GM12878 (cell line): ENCODE measurements around the gene PCSK6. TPM values are rescaled to one million over a fixed set of nuclear protein-coding genes. Genes with fewer than 3 reads are reported as not detected.
A peak's percentile ranks its signal among the peaks of the same experiment; 100 is the strongest.

ENCODE experiments used
- BCL11A ChIP-seq: IDR thresholded peaks from 2 replicates; pipeline ENCODE4 v1.6.1; 2011; ENCODE audit warnings: low read depth, low read length
- ESRRA ChIP-seq: IDR thresholded peaks from 2 replicates; pipeline ENCODE4 v1.6.1; 2012; ENCODE audit warnings: mild to moderate bottlenecking, low read length, improper control_type of control experiment
- IKZF2 ChIP-seq, 2 experiments: fragments of 450-650 bp; IDR thresholded peaks; 2 replicates each; pipeline ENCODE4 v1.6.1; 2017; ENCODE audit warnings: mild to moderate bottlenecking in 2 of 2, moderate library complexity in 2 of 2
- MEF2B ChIP-seq: fragments of 450-650 bp; IDR thresholded peaks from 2 replicates; pipeline ENCODE4 v1.6.1; 2018; ENCODE audit warnings: mild to moderate bottlenecking, moderate library complexity; ENCODE audit not compliant: partially characterized antibody, poor library complexity, severe bottlenecking
- MXI1 ChIP-seq: fragments of 150-350 bp; IDR thresholded peaks from 2 replicates; pipeline ENCODE4 v1.6.1; 2011; ENCODE audit warnings: low read depth, mild to moderate bottlenecking, inconsistent platforms, low read length, improper control_type of control experiment
- NRF1 ChIP-seq: conservative IDR thresholded peaks from 2 replicates; pipeline ENCODE4 v1.6.1; 2011; ENCODE audit warnings: mild to moderate bottlenecking, low read depth, low read length, improper control_type of control experiment
- POLR2A ChIP-seq: IDR thresholded peaks from 2 replicates; pipeline ENCODE4 v1.6.1; 2011; ENCODE audit warnings: low read depth, mild to moderate bottlenecking, low read length
- SIN3A ChIP-seq: IDR thresholded peaks from 2 replicates; pipeline ENCODE4 v1.6.1; 2012; ENCODE audit warnings: low read depth, low read length, improper control_type of control experiment
- SIX5 ChIP-seq: IDR thresholded peaks from 2 replicates; pipeline ENCODE4 v1.6.1; 2011; ENCODE audit warnings: mild to moderate bottlenecking, low read depth, low read length, moderate library complexity; ENCODE audit not compliant: severe bottlenecking
- SRF ChIP-seq, 2 experiments: IDR thresholded peaks; 2 replicates each; pipeline ENCODE4 v1.6.1; 2011; ENCODE audit warnings: low read depth in 2 of 2, low read length in 2 of 2, mild to moderate bottlenecking in 1 of 2, moderate library complexity in 1 of 2
- SUPT20H ChIP-seq: IDR thresholded peaks from 2 replicates; pipeline ENCODE4 v1.6.1; 2011; ENCODE audit warnings: low read depth, mild to moderate bottlenecking, low read length, moderate library complexity, borderline replicate concordance; ENCODE audit not compliant: control insufficient read depth
- TBL1XR1 ChIP-seq: IDR thresholded peaks from 2 replicates; pipeline ENCODE4 v1.6.1; 2012; ENCODE audit warnings: low read depth, low read length, improper control_type of control experiment
- YBX1 ChIP-seq: fragments of 450-650 bp; IDR thresholded peaks from 2 replicates; pipeline ENCODE4 v1.6.1; 2016; ENCODE audit warnings: antibody characterized with exemption
- ZNF24 ChIP-seq: fragments of 450-650 bp; IDR thresholded peaks from 2 replicates; pipeline ENCODE4 v1.6.1; 2017; ENCODE audit warnings: antibody characterized with exemption, mild to moderate bottlenecking
- polyA plus RNA-seq, 11 experiments: library from polyadenylated mRNA; depleted of rRNA in 4 of 11; unstranded in 6 of 11; stranded (reverse) in 5 of 11; fragments of >200 nt; fragmentation: Nextera tagmentation in 4 of 11; fragmentation: Illumina TruSeq in 1 of 11; extraction: Ambion mirVana in 4 of 11; extraction: Trizol in 1 of 11; gene quantifications; 1 replicate in 1 of 11; 2 replicates in 10 of 11; pipeline versions ENCODE4 v1.2.1 to v1.2.3, GENCODE V29; 2011 to 2016; ENCODE audit warnings: inconsistent platforms in 2 of 11, missing spikeins in 2 of 11, low read depth in 1 of 11
- total RNA-seq, 4 experiments: library from RNA; depleted of rRNA in 3 of 4; stranded (reverse); fragments of >200 nt in 3 of 4; fragmentation: Illumina TruSeq in 1 of 4; extraction: Trizol in 1 of 4; gene quantifications; 2 replicates each; pipeline versions ENCODE4 v1.2.1 to v1.2.3, GENCODE V29; 2013 to 2021
- TF ChIP-seq, protein P1 (sequence below): IDR thresholded peaks from 2 replicates; pipeline ENCODE4 v1.6.1; 2012; ENCODE audit warnings: low read depth, low read length, improper control_type of control experiment
- TF ChIP-seq, protein P2 (sequence below): IDR thresholded peaks from 2 replicates; pipeline ENCODE4 v1.6.1; 2012; ENCODE audit warnings: low read depth, low read length, improper control_type of control experiment
- TF ChIP-seq, protein P3 (sequence below): fragments of 450-650 bp; IDR thresholded peaks from 2 replicates; pipeline ENCODE4 v1.6.1; 2016; ENCODE audit warnings: mild to moderate bottlenecking
- TF ChIP-seq, protein P4 (sequence below): IDR thresholded peaks from 2 replicates; pipeline ENCODE4 v1.6.1; 2012; ENCODE audit warnings: low read depth, low read length, improper control_type of control experiment
- TF ChIP-seq, protein P5 (sequence below): fragments of 150-350 bp; IDR thresholded peaks from 2 replicates; pipeline ENCODE4 v1.6.1; 2014; ENCODE audit warnings: mild to moderate bottlenecking, low read depth, low read length
- TF ChIP-seq, protein P6 (sequence below): IDR thresholded peaks from 2 replicates; pipeline ENCODE4 v1.6.1; 2012; ENCODE audit warnings: mild to moderate bottlenecking, low read depth, low read length

PCSK6 gene
- total and polyA plus RNA-seq, 10 of the 15 experiments (the other 5 are each of a cell fraction or from before 2014, with no cell fraction given), result 0.19 to 0.67 (median 0.25) TPM; not detected in 4

DNA sequence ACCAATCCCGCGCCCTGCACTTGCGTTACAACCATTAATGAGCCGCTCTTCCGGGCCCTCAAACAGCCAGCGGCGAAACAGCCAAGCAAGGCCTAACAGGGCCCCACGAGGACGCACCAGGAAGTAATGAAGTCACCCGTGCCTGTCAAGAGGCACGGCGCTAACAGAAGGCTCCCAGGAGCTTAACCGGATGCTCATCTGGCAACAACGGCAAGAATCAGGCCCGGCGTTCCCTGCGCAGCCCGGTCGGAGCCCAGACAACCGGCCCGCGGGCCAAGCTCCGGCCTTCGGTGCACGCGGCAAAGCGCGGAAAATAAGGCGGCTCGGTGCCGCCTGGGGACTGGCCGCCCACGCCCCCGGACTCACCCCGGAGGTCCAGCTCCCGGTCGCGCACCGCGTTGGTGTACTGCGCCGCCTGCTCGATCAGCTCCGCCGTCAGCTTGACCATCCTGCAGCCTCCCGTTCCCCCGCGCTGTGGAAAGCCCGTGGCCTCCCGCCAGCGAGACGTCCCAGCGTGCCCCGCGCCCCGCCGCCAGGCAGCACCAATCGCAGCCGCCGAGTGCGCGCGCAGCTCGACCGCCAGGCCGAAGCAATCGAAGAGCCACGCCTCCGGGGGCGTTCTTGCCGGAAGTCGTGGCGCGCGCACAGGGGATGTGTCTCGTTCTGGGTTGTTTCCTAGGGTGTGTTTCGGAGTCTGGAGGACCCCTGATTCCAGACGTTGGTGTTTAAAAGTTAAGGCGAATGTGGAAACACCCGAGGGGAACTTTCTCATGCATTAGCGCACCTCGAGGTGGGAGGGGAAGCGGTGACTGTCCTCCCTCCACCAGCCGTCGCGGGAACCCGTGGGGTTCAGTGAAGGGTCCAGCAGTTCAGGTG lies 194.5 kb downstream of the PCSK6 start, which contains the start of gene SNRPA1 (continued):
- TF ChIP-seq, protein P1, sequence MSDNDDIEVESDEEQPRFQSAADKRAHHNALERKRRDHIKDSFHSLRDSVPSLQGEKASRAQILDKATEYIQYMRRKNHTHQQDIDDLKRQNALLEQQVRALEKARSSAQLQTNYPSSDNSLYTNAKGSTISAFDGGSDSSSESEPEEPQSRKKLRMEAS, result peak; percentile 93
- TF ChIP-seq YBX1, result no peak
- TF ChIP-seq SRF (IDR thresholded peaks at IDR 0.05; ENCODE audit: low read depth in 2 of 2, low read length in 2 of 2), result peak; percentile 90 to 99
- no peak for TF ChIP-seq MEF2B
- no peak for TF ChIP-seq SUPT20H
- TF ChIP-seq, protein P2, sequence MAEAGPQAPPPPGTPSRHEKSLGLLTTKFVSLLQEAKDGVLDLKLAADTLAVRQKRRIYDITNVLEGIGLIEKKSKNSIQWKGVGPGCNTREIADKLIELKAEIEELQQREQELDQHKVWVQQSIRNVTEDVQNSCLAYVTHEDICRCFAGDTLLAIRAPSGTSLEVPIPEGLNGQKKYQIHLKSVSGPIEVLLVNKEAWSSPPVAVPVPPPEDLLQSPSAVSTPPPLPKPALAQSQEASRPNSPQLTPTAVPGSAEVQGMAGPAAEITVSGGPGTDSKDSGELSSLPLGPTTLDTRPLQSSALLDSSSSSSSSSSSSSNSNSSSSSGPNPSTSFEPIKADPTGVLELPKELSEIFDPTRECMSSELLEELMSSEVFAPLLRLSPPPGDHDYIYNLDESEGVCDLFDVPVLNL, result peak; percentile 68; the same call in 1 of the 2 replicates
- peak; percentile 95 for TF ChIP-seq POLR2A
- TF ChIP-seq MXI1, result peak; percentile 90
- TF ChIP-seq ESRRA, result no peak
- TF ChIP-seq, protein P3, sequence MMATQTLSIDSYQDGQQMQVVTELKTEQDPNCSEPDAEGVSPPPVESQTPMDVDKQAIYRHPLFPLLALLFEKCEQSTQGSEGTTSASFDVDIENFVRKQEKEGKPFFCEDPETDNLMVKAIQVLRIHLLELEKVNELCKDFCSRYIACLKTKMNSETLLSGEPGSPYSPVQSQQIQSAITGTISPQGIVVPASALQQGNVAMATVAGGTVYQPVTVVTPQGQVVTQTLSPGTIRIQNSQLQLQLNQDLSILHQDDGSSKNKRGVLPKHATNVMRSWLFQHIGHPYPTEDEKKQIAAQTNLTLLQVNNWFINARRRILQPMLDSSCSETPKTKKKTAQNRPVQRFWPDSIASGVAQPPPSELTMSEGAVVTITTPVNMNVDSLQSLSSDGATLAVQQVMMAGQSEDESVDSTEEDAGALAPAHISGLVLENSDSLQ, result peak; percentile 36; the same call in 1 of the 2 replicates
- TF ChIP-seq NRF1, result peak; percentile 36; the same call in 1 of the 2 replicates
- 0 out of 4 replicates have a peak, but pooled peaks of 1 of the 2 experiments have one; percentile 6 for TF ChIP-seq IKZF2 (IDR thresholded peaks at IDR 0.05)
- TF ChIP-seq ZNF24, result peak; percentile 76
- peak; percentile 87 for TF ChIP-seq SIN3A
- TF ChIP-seq, protein P4, sequence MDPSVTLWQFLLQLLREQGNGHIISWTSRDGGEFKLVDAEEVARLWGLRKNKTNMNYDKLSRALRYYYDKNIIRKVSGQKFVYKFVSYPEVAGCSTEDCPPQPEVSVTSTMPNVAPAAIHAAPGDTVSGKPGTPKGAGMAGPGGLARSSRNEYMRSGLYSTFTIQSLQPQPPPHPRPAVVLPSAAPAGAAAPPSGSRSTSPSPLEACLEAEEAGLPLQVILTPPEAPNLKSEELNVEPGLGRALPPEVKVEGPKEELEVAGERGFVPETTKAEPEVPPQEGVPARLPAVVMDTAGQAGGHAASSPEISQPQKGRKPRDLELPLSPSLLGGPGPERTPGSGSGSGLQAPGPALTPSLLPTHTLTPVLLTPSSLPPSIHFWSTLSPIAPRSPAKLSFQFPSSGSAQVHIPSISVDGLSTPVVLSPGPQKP, result peak; percentile 95
- TF ChIP-seq, protein P5, sequence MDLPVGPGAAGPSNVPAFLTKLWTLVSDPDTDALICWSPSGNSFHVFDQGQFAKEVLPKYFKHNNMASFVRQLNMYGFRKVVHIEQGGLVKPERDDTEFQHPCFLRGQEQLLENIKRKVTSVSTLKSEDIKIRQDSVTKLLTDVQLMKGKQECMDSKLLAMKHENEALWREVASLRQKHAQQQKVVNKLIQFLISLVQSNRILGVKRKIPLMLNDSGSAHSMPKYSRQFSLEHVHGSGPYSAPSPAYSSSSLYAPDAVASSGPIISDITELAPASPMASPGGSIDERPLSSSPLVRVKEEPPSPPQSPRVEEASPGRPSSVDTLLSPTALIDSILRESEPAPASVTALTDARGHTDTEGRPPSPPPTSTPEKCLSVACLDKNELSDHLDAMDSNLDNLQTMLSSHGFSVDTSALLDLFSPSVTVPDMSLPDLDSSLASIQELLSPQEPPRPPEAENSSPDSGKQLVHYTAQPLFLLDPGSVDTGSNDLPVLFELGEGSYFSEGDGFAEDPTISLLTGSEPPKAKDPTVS, result no peak
- peak; percentile 69; the same call in 1 of the 2 replicates for TF ChIP-seq TBL1XR1
- TF ChIP-seq SIX5, result peak; percentile 59
- peak; percentile 10; the same call in 1 of the 2 replicates for TF ChIP-seq BCL11A
- TF ChIP-seq, protein P6, sequence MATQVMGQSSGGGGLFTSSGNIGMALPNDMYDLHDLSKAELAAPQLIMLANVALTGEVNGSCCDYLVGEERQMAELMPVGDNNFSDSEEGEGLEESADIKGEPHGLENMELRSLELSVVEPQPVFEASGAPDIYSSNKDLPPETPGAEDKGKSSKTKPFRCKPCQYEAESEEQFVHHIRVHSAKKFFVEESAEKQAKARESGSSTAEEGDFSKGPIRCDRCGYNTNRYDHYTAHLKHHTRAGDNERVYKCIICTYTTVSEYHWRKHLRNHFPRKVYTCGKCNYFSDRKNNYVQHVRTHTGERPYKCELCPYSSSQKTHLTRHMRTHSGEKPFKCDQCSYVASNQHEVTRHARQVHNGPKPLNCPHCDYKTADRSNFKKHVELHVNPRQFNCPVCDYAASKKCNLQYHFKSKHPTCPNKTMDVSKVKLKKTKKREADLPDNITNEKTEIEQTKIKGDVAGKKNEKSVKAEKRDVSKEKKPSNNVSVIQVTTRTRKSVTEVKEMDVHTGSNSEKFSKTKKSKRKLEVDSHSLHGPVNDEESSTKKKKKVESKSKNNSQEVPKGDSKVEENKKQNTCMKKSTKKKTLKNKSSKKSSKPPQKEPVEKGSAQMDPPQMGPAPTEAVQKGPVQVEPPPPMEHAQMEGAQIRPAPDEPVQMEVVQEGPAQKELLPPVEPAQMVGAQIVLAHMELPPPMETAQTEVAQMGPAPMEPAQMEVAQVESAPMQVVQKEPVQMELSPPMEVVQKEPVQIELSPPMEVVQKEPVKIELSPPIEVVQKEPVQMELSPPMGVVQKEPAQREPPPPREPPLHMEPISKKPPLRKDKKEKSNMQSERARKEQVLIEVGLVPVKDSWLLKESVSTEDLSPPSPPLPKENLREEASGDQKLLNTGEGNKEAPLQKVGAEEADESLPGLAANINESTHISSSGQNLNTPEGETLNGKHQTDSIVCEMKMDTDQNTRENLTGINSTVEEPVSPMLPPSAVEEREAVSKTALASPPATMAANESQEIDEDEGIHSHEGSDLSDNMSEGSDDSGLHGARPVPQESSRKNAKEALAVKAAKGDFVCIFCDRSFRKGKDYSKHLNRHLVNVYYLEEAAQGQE, result no peak; the same call in 1 of the 2 replicates
